HuH-7 (cell line): ENCODE results near the gene METTL27.
"Not testable (repeated sequence)": the region's sequence is repeated elsewhere in the genome, so short reads cannot be mapped to it uniquely, and the experiment has no call there.

Experiments
- DNase-seq: peaks from one replicate; pipeline ENCODE4 v3.0.0; 2011; ENCODE audit warnings: low spot score

METTL27 gene

GRCh38 chr7:73842067-73842976 is at the start of gene METTL27:
METTL27 (minus strand) TSS chr7:73842516; CDS start chr7:73842140, 376 bp downstream.
- peak; percentile 97 for DNase-seq

GRCh38 chr7:73891178-73891885 is 49.0 kb upstream of the METTL27 start:
- no peak for DNase-seq

GRCh38 chr7:73890555-73891147 is 48.3 kb upstream of the METTL27 start:
- DNase-seq: no peak

- DNase-seq: no peak
Observed at GRCh38 chr7:73888959-73889358, 46.6 kb upstream of the METTL27 start.

- no peak for DNase-seq
Observed at GRCh38 chr7:73887762-73888161, 45.4 kb upstream of the METTL27 start.

GRCh38 chr7:73885975-73886798 is 43.9 kb upstream of the METTL27 start:
- DNase-seq: no peak

GRCh38 chr7:73885433-73885974 is 43.2 kb upstream of the METTL27 start:
- no peak for DNase-seq

- not testable (repeated sequence) for DNase-seq
Observed at GRCh38 chr7:73884867-73885422, 42.6 kb upstream of the METTL27 start.

GRCh38 chr7:73882047-73882402 is 39.7 kb upstream of the METTL27 start:
- DNase-seq: no peak

GRCh38 chr7:73881352-73882046 is 39.2 kb upstream of the METTL27 start:
- no peak for DNase-seq

- DNase-seq: no peak
Observed at GRCh38 chr7:73880755-73881328, 38.5 kb upstream of the METTL27 start.

- DNase-seq: peak; percentile 66
Observed at GRCh38 chr7:73879977-73880681, 37.8 kb upstream of the METTL27 start.

- no peak for DNase-seq
Observed at GRCh38 chr7:73876973-73877372, 34.7 kb upstream of the METTL27 start.

- no peak for DNase-seq
Observed at GRCh38 chr7:73876361-73876760, 34.0 kb upstream of the METTL27 start.

- DNase-seq: no peak
Observed at GRCh38 chr7:73872056-73872908, 30.0 kb upstream of the METTL27 start.

GRCh38 chr7:73871163-73872011 is 29.1 kb upstream of the METTL27 start:
- no peak for DNase-seq

- no peak for DNase-seq
Observed at GRCh38 chr7:73870041-73870492, 27.8 kb upstream of the METTL27 start.
